AG04450 (cell line): ENCODE results near the gene GSTM2. TPM values are rescaled to one million over a fixed set of nuclear protein-coding genes. Genes with fewer than 3 reads are reported as not detected.

Experiments
- CTCF ChIA-PET: fragments of 300-600, 350-600 bp; formaldehyde crosslinking; extraction: SDS; loops from one replicate; lab custom pipeline; 2022; ENCODE audit warnings: antibody characterized with exemption, inconsistent platforms; lab: Charles Lee
- POLR2A ChIA-PET: fragments of 350-600 bp; formaldehyde crosslinking; extraction: SDS; loops from one replicate; lab custom pipeline; 2021; ENCODE audit warnings: antibody characterized with exemption, inconsistent platforms; lab: Yijun Ruan, JAX
- DNase-seq: peaks from one replicate; pipeline ENCODE4 v3.0.0-alpha.2; 2011; ENCODE audit warnings: low read depth, low spot score
- H3K27ac ChIP-seq: one replicate; pipeline ENCODE4 v1.5.1; 2012; ENCODE audit warnings: low read depth, low read length, control low read depth
- H3K27me3 ChIP-seq: one replicate; pipeline ENCODE4 v1.6.0; 2012; ENCODE audit warnings: low read length; ENCODE audit not compliant: control insufficient read depth, insufficient read depth
- H3K4me3 ChIP-seq: 2 replicates; pipeline ENCODE4 v1.5.1; 2011; ENCODE audit warnings: mild to moderate bottlenecking, low read depth, low read length, control low read depth
- H3K9me3 ChIP-seq: 2 replicates; pipeline ENCODE4 v1.5.1; 2012; ENCODE audit warnings: low read length; ENCODE audit not compliant: control insufficient read depth, insufficient read depth
- polyA plus RNA-seq: library from polyadenylated mRNA; depleted of rRNA; stranded (reverse); fragments of >200 nt; gene quantifications from 2 replicates; pipeline ENCODE4 v1.2.3, GENCODE V29; 2011
- TF ChIP-seq, protein P1 (sequence below): IDR thresholded peaks from 2 replicates; pipeline ENCODE4 v1.5.1; 2011; ENCODE audit warnings: low read depth, low read length, control low read depth, inconsistent platforms

Gene GSTM2
- polyA plus RNA-seq, 1 experiment, result 90.2 TPM

DNA sequence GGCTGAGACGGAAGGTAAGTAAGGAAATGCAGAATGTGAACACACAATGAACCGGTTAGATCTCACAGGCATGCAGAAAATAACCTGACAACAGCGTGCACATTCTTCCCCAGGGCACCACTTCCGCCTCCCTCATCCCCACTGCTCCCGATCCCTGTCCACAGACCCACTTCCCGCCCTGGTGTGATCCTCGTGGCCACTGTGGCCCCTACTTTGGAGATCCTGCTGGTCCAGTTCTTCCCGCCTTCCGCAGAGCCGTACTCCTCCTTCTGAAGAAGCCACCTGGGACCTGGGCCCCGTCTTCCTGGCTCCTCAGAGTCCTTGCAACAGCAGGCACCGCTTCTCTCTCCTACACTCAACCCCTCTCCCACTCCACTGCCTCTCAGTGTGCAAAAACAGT, 13.3 kb upstream of the GSTM2 start:
- ChIA-PET POLR2A (no interaction called here), CTCF (interaction anchor here (0.5 to 2.9 kb wide), 2 partner anchors 14 to 121 kb away, joined by 8 to 22 read pairs; no protein-coding TSS in a partner anchor)
- Histone ChIP-seq H3K9me3 (no peaks in the 10 kb centered on the region), H3K27ac (no peak overlapping the region), H3K27me3 (no peaks in the 10 kb centered on the region), H3K4me3 (no peak overlapping the region)
- TF ChIP-seq, protein P1, sequence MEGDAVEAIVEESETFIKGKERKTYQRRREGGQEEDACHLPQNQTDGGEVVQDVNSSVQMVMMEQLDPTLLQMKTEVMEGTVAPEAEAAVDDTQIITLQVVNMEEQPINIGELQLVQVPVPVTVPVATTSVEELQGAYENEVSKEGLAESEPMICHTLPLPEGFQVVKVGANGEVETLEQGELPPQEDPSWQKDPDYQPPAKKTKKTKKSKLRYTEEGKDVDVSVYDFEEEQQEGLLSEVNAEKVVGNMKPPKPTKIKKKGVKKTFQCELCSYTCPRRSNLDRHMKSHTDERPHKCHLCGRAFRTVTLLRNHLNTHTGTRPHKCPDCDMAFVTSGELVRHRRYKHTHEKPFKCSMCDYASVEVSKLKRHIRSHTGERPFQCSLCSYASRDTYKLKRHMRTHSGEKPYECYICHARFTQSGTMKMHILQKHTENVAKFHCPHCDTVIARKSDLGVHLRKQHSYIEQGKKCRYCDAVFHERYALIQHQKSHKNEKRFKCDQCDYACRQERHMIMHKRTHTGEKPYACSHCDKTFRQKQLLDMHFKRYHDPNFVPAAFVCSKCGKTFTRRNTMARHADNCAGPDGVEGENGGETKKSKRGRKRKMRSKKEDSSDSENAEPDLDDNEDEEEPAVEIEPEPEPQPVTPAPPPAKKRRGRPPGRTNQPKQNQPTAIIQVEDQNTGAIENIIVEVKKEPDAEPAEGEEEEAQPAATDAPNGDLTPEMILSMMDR, result no peak
- DNase-seq, result no peak

DNA sequence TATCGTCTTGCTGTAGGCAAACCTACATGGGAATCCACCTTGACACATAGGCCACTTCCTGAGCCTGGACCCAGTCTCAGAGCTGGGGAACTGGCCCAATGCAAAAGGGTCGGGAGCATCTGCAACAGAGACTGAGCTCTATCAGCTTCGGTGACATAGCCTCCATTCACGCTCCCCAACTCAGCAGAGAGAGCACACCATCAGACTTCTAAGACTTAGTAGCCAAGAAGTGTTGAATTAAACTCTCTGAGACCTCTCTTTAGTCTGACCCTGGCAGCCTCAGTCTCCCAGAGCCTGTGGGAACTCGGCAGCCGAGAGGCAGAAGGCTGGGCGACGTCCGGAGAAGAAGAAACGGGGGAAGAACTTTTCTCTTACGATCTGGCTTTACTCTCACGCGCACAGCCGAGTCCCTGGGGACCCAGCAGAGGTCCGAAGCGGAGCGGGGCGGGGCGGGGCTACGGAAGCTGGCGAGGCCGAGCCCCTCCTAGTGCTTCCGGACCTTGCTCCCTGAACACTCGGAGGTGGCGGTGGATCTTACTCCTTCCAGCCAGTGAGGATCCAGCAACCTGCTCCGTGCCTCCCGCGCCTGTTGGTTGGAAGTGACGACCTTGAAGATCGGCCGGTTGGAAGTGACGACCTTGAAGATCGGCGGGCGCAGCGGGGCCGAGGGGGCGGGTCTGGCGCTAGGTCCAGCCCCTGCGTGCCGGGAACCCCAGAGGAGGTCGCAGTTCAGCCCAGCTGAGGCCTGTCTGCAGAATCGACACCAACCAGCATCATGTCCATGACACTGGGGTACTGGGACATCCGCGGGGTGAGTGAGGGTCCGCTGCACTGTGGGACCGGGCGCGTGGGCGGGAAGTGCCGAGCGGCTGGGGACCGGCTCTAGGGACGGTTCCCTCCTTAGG, 12.0 kb upstream of the GSTM2 start, which contains the start of gene GSTM4:
Gene GSTM4, plus strand, starts transcription at position 485 of the 905 bp plus-strand sequence. Its CDS starts 291 bp downstream, at position 776.
- Histone ChIP-seq H3K27ac (no peak within 1 kb of the TSS), H3K27me3 (no peaks in the 10 kb centered on the region), H3K9me3 (no peaks in the 10 kb centered on the region), H3K4me3 (peak within 1 kb of the TSS; percentile 84)
- TF ChIP-seq, protein P1, result no peak
- no peak for DNase-seq
- CTCF ChIA-PET, result interaction anchor here (0.7 to 2.9 kb wide), 4 partner anchors 13 to 329 kb away, joined by 3 to 22 read pairs (median 4); partner anchors contain the start of gene AHCYL1
- POLR2A ChIA-PET, result interaction anchor here (0.7 to 1.5 kb wide), 2 partner anchors 15 to 109 kb away, joined by 3 to 4 read pairs; no protein-coding TSS in a partner anchor

DNA sequence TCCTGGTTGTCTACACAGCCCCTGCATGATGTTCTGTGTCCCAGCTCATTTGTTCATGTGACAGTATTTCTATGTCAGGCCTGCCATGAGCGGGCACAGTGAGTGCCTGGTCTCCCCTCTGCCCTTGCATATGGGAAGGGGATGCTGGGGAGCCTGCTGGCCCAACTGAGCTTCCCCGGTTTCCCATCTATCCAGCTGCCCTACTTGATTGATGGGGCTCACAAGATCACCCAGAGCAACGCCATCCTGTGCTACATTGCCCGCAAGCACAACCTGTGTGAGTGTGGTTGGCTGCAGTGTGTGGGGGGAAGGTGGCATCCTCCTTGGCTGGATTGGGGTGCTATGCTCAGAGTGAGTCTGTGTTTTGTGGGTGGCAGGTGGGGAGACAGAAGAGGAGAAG, 10.5 kb upstream of the GSTM2 start:
- H3K27ac ChIP-seq, result no peak overlapping the region
- H3K9me3 ChIP-seq, result no peaks in the 10 kb centered on the region
- no peak overlapping the region for H3K4me3 ChIP-seq
- CTCF ChIA-PET, result interaction anchor here (2.9 kb wide), 1 partner anchor 17 kb away, joined by 22 read pairs; no protein-coding TSS in a partner anchor
- H3K27me3 ChIP-seq, result no peaks in the 10 kb centered on the region
- POLR2A ChIA-PET, result no interaction called here
- TF ChIP-seq, protein P1, result no peak
- no peak for DNase-seq

DNA sequence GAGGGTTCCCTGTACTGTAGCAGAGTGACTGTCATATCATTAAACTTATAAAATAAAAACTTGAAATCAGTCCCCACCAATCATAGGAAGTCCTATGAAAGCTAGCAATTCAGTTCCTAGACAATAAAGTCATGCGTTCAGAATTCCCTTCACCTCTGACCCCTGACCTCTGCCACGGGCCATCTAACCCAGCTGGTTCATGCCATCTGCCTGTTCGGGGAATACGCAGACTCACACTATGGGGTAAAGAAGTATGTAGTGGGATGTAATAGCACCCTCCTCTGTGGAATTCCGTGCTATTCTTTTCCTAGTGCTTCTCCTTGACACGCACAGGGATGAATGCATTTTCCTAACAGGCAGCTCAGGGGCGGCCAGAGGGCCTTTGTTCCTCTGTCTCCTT, 9.9 kb upstream of the GSTM2 start:
- DNase-seq, result no peak
- H3K27me3 ChIP-seq, result no peaks in the 10 kb centered on the region
- TF ChIP-seq, protein P1, result no peak
- ChIA-PET POLR2A (no interaction called here), CTCF (interaction anchor here (0.6 to 1.1 kb wide), 3 partner anchors 8 to 326 kb away, joined by 3 to 8 read pairs (median 5); no protein-coding TSS in a partner anchor)
- no peak overlapping the region for H3K27ac ChIP-seq
- no peaks in the 10 kb centered on the region for H3K9me3 ChIP-seq
- H3K4me3 ChIP-seq, result no peak overlapping the region

DNA sequence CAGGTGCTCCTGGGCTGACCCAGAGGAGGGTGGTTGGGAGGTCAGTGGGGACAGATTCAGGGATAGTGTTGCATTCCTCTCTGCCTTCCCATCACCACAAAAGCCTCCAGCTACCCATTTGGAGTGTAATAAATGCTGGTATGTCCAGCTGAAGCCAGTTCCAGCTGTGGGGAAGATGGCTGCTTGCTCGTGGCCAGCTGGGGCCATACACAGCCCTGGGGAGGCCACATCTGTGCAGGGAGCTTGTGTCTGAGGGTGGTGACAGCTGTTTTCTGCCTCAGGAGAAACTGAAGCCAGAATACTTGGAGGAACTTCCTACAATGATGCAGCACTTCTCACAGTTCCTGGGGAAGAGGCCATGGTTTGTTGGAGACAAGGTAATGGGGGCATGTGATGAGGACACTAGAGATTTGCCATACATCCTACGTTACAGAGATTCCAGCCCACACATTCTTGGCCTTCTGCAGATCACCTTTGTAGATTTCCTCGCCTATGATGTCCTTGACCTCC, 9.3 kb upstream of the GSTM2 start:
- ChIA-PET CTCF (interaction anchor here (0.6 to 1.1 kb wide), 3 partner anchors 9 to 325 kb away, joined by 3 to 8 read pairs (median 5); no protein-coding TSS in a partner anchor), POLR2A (no interaction called here)
- DNase-seq, result no peak

More for the DNA sequence above, 9.3 kb upstream of the GSTM2 start:
- no peaks in the 10 kb centered on the region for H3K27me3 ChIP-seq
- H3K4me3 ChIP-seq, result no peak overlapping the region
- TF ChIP-seq, protein P1, result no peak
- no peaks in the 10 kb centered on the region for H3K9me3 ChIP-seq
- no peak overlapping the region for H3K27ac ChIP-seq
